Fibroblast of the aortic adventitia (primary cell): ENCODE measurements around the gene ALDH1A1. TPM values are rescaled to one million over a fixed set of nuclear protein-coding genes. Genes with fewer than 3 reads are reported as not detected.

Experiments used
- DNase-seq: peaks from one replicate; pipeline ENCODE4 v3.0.0-alpha.2; 2010; ENCODE audit warnings: low read depth
- H3K4me3 ChIP-seq: 2 replicates; pipeline ENCODE4 v1.5.1; 2011; ENCODE audit warnings: low read depth, mild to moderate bottlenecking, control low read depth, low read length, moderate library complexity
- CTCF ChIP-seq: IDR thresholded peaks from 2 replicates; pipeline ENCODE4 v1.5.1; 2011; ENCODE audit warnings: mild to moderate bottlenecking, low read length, control low read depth, inconsistent platforms; ENCODE audit not compliant: insufficient read depth
- total RNA-seq: library from RNA; depleted of rRNA; stranded (reverse); fragments of >200 nt; gene quantifications from 2 replicates; pipeline ENCODE4 v1.2.3, GENCODE V29; 2012; ENCODE audit warnings: low replicate concordance

ALDH1A1 gene
- total RNA-seq, 1 donor, result 8.8 TPM

- no peak for TF ChIP-seq CTCF
- no peak for DNase-seq
- H3K4me3 ChIP-seq, result no peak overlapping the region
These were observed 19.8 kb upstream of the ALDH1A1 start for GRCh38 chr9:72972636-72973035.

DNA sequence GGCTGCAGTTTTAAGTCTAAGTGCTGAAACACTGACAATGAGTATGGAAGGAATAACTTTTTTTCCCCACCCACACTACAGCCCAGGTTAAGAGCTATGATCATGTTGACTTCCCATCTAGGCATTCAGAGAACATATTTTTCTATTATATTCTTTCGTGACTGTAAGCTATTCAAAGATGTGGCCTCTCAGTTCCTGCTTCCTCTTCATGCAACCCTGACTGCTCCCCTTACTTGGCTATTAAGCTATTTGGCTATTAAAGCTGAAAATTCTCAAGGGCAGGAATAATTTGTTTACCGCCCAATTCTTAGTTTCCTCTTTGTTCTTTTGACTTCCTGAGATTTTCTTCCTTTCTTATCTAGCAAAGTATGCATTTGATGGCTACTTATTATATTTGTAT is 18.6 kb upstream of the ALDH1A1 start:
- no peak for TF ChIP-seq CTCF
- H3K4me3 ChIP-seq, result no peak overlapping the region
- no peak for DNase-seq

DNA sequence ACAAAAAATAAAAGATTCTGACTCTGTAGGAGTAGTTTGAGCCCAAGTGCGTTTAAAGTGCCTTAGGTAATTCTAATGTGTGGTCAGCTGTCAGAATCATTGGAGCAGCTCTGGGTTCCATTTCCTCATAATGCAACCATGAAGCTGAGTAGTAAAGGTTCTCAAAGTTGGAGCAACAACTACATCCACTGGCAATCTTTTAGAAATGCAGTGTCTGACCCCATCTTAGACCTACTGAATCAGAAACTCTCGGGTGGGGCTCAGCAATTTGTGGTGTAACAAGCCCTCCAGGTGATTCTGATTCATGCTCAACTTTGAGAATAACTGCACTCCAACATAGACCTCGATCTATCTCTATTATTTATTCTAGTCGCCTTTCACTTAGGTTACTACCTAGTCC is 7.6 kb upstream of the ALDH1A1 start:
- no peak for DNase-seq
- H3K4me3 ChIP-seq, result no peak overlapping the region
- TF ChIP-seq CTCF, result no peak

- no peak for TF ChIP-seq CTCF
- no peak overlapping the region for H3K4me3 ChIP-seq
- no peak for DNase-seq
These were observed 5.8 kb upstream of the ALDH1A1 start for GRCh38 chr9:72958485-72959281.

DNA sequence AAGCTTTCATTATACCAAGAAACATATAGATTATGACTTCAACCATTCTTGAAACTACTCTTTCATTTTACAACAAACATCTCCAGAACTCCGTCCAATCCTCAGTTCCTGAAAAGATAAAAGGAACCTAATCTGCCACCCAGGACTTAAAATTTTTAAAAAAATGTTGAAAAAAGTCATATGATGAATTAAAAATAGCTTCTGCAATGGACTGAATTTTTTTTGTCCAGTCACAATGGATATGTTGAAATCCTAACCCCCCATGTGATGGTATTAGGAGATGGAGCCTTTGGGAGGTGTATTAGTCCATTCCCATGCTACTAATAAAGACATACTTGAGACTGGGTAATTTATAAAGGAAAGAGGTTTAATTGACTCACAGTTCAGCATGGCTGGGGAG is 2.7 kb upstream of the ALDH1A1 start:
- TF ChIP-seq CTCF, result no peak

GRCh38 chr9:72955126-72955455 is 2.2 kb upstream of the ALDH1A1 start:
- DNase-seq, result peak; percentile 37
- no peak for TF ChIP-seq CTCF
- H3K4me3 ChIP-seq, result no peak overlapping the region

More for the DNA sequence above, 2.7 kb upstream of the ALDH1A1 start:
- no peak overlapping the region for H3K4me3 ChIP-seq
- no peak for DNase-seq
